H9 (cell line): Measurements from ENCODE around the gene EPS8L1. TPM values are rescaled to one million over a fixed set of nuclear protein-coding genes. Genes with fewer than 3 reads are reported as not detected.

Experiments
- DNase-seq: peaks from one replicate; pipeline ENCODE4 v3.0.0-alpha.2; 2017
- H2AFZ ChIP-seq: one replicate; pipeline ENCODE4 v1.6.1; 2013; ENCODE audit warnings: mild to moderate bottlenecking, low read length, control low read depth, moderate library complexity
- H2AK5ac ChIP-seq: 2 replicates; pipeline ENCODE4 v1.6.1; 2013; ENCODE audit warnings: low read length, control low read depth, mixed read lengths; ENCODE audit not compliant: insufficient read length
- H2BK120ac ChIP-seq: one replicate; pipeline ENCODE4 v1.6.1; 2013; ENCODE audit warnings: low read depth, mild to moderate bottlenecking, low read length, control low read depth, inconsistent platforms; ENCODE audit not compliant: poor library complexity, severe bottlenecking
- H2BK12ac ChIP-seq: 2 replicates; pipeline ENCODE4 v1.6.1; 2013; ENCODE audit warnings: low read length, control low read depth, mixed read lengths, low read depth; ENCODE audit not compliant: insufficient read length
- H2BK15ac ChIP-seq: 2 replicates; pipeline ENCODE4 v1.6.1; 2013; ENCODE audit warnings: low read depth, low read length, control low read depth
- H2BK20ac ChIP-seq: one replicate; pipeline ENCODE4 v1.6.1; 2013; ENCODE audit warnings: low read depth, mild to moderate bottlenecking, low read length, control low read depth, inconsistent platforms; ENCODE audit not compliant: poor library complexity, severe bottlenecking
- H2BK5ac ChIP-seq: 2 replicates; pipeline ENCODE4 v1.6.1; 2013; ENCODE audit warnings: low read length, control low read depth, mixed read lengths; ENCODE audit not compliant: insufficient read length
- H3K14ac ChIP-seq: 2 replicates; pipeline ENCODE4 v1.6.1; 2013; ENCODE audit warnings: low read length, control low read depth; ENCODE audit not compliant: insufficient read depth
- H3K18ac ChIP-seq: 2 replicates; pipeline ENCODE4 v1.6.1; 2013; ENCODE audit warnings: low read depth, mild to moderate bottlenecking, mixed read lengths, low read length, control low read depth; ENCODE audit not compliant: insufficient read length
- H3K23ac ChIP-seq: 2 replicates; pipeline ENCODE4 v1.6.1; 2013; ENCODE audit warnings: low read length, control low read depth, mixed read lengths, low read depth; ENCODE audit not compliant: insufficient read length
- H3K23me2 ChIP-seq: 2 replicates; pipeline ENCODE4 v1.6.1; 2013; ENCODE audit warnings: low read depth, mild to moderate bottlenecking, mixed read lengths, low read length, control low read depth; ENCODE audit not compliant: insufficient read length, poor library complexity, severe bottlenecking
- H3K27ac ChIP-seq: 2 replicates; pipeline ENCODE4 v1.5.1; 2013; ENCODE audit warnings: low read length, control low read depth, mixed read lengths, low read depth; ENCODE audit not compliant: insufficient read length
- H3K27me3 ChIP-seq: 2 replicates; pipeline ENCODE4 v1.6.1; 2013; ENCODE audit warnings: low read length, control low read depth, inconsistent platforms; ENCODE audit not compliant: insufficient read depth
- H3K4ac ChIP-seq: 2 replicates; pipeline ENCODE4 v1.6.1; 2013; ENCODE audit warnings: low read depth, mild to moderate bottlenecking, control low read depth, inconsistent platforms, low read length, moderate library complexity
- H3K4me1 ChIP-seq: 2 replicates; pipeline ENCODE4 v1.6.1; 2013; ENCODE audit warnings: low read length, control low read depth, inconsistent platforms; ENCODE audit not compliant: insufficient read depth
- H3K4me2 ChIP-seq: 2 replicates; pipeline ENCODE4 v1.6.1; 2013; ENCODE audit warnings: low read length, control low read depth, mixed read lengths; ENCODE audit not compliant: insufficient read length, insufficient read depth
- H3K56ac ChIP-seq: 2 replicates; pipeline ENCODE4 v1.6.1; 2013; ENCODE audit warnings: low read depth, mild to moderate bottlenecking, mixed read lengths, low read length, control low read depth; ENCODE audit not compliant: insufficient read length
- H3K79me1 ChIP-seq: 2 replicates; pipeline ENCODE4 v1.6.1; 2013; ENCODE audit warnings: low read depth, mild to moderate bottlenecking, moderate library complexity, low read length, control low read depth, inconsistent platforms; ENCODE audit not compliant: insufficient read depth, poor library complexity, severe bottlenecking
- H3K79me2 ChIP-seq: 2 replicates; pipeline ENCODE4 v1.6.1; 2013; ENCODE audit warnings: low read length, control low read depth, inconsistent platforms; ENCODE audit not compliant: insufficient read depth
- H3K9ac ChIP-seq: 2 replicates; pipeline ENCODE4 v1.6.1; 2013; ENCODE audit warnings: low read length, control low read depth, mixed read lengths; ENCODE audit not compliant: insufficient read length; ENCODE audit errors: extremely low read depth
- H3K9me3 ChIP-seq: one replicate; pipeline ENCODE4 v1.6.1; 2013; ENCODE audit warnings: low read depth, low read length, inconsistent platforms; ENCODE audit not compliant: control insufficient read depth
- H3T11ph ChIP-seq: one replicate; pipeline ENCODE4 v1.6.1; 2013; ENCODE audit warnings: mild to moderate bottlenecking, low read length, control low read depth, inconsistent platforms
- H4K20me1 ChIP-seq: one replicate; pipeline ENCODE4 v1.6.1; 2013; ENCODE audit not compliant: control insufficient read depth, insufficient read length, insufficient read depth
- H4K5ac ChIP-seq: 2 replicates; pipeline ENCODE4 v1.6.1; 2013; ENCODE audit warnings: low read depth, mild to moderate bottlenecking, mixed read lengths, low read length, control low read depth; ENCODE audit not compliant: insufficient read length
- H4K8ac ChIP-seq: replicated peaks from 2 replicates; pipeline ENCODE4 v1.6.1; 2013; ENCODE audit warnings: low read length, control low read depth, mixed read lengths, low read depth; ENCODE audit not compliant: insufficient read length
- H4K91ac ChIP-seq: 2 replicates; pipeline ENCODE4 v1.6.1; 2013; ENCODE audit warnings: low read depth, mild to moderate bottlenecking, moderate library complexity, mixed read lengths, low read length, control low read depth; ENCODE audit not compliant: insufficient read length
- H3K27ac Mint-ChIP-seq, 3 experiments: 2 replicates in 2 of 3; 3 replicates in 1 of 3; pipeline ENCODE4 v1.8.0; 2020 to 2021; ENCODE audit warnings: mixed read lengths in 3 of 3, mild to moderate bottlenecking in 1 of 3, moderate library complexity in 1 of 3
- H3K27me3 Mint-ChIP-seq: 2 replicates; pipeline ENCODE4 v1.8.0; 2021; ENCODE audit warnings: low read depth, mild to moderate bottlenecking, moderate library complexity, mixed read lengths
- H3K36me3 Mint-ChIP-seq, 3 experiments: 2 replicates in 2 of 3; 3 replicates in 1 of 3; pipeline ENCODE4 v1.8.0; 2020 to 2021; ENCODE audit warnings: low read depth in 3 of 3, mixed read lengths in 3 of 3; ENCODE audit not compliant: insufficient read depth in 1 of 3
- H3K4me1 Mint-ChIP-seq, 2 experiments: 2 replicates each; pipeline ENCODE4 v1.8.0; 2020; ENCODE audit warnings: mixed read lengths in 2 of 2
- H3K4me3 Mint-ChIP-seq, 2 experiments: 2 replicates in 1 of 2; 3 replicates in 1 of 2; pipeline ENCODE4 v1.8.0; 2020 to 2021; ENCODE audit warnings: mild to moderate bottlenecking in 2 of 2, mixed read lengths in 2 of 2, moderate library complexity in 1 of 2
- H3K9me3 Mint-ChIP-seq, 2 experiments: 2 replicates in 1 of 2; 3 replicates in 1 of 2; pipeline ENCODE4 v1.8.0; 2020; ENCODE audit warnings: mild to moderate bottlenecking in 2 of 2, mixed read lengths in 2 of 2, moderate library complexity in 1 of 2
- WGBS: extraction: QIAGEN DNeasy Blood & Tissue Kit; methylation state at CpG from one replicate; pipeline ENCODE4 v1.1.7; 2013; ENCODE audit warnings: missing lambda C conversion rate, low lambda C conversion rate, mixed read lengths; ENCODE audit not compliant: insufficient read length; ENCODE audit errors: extremely low coverage; 5-methylcytosine and 5-hydroxymethylcytosine counted together
- total RNA-seq: library from RNA; stranded (reverse); gene quantifications from 2 replicates; pipeline ENCODE4 v1.2.1, GENCODE V29; 2021
- TF ChIP-seq, protein P1 (sequence below): fragments of 200-600 bp; sonication (generic); conservative IDR thresholded peaks from 3 replicates; pipeline ENCODE4 v1.8.0; 2021; ENCODE audit warnings: antibody characterized with exemption, mild to moderate bottlenecking

EPS8L1 gene
- total RNA-seq, 1 experiment from 2014 or later: 24.0 TPM

DNA sequence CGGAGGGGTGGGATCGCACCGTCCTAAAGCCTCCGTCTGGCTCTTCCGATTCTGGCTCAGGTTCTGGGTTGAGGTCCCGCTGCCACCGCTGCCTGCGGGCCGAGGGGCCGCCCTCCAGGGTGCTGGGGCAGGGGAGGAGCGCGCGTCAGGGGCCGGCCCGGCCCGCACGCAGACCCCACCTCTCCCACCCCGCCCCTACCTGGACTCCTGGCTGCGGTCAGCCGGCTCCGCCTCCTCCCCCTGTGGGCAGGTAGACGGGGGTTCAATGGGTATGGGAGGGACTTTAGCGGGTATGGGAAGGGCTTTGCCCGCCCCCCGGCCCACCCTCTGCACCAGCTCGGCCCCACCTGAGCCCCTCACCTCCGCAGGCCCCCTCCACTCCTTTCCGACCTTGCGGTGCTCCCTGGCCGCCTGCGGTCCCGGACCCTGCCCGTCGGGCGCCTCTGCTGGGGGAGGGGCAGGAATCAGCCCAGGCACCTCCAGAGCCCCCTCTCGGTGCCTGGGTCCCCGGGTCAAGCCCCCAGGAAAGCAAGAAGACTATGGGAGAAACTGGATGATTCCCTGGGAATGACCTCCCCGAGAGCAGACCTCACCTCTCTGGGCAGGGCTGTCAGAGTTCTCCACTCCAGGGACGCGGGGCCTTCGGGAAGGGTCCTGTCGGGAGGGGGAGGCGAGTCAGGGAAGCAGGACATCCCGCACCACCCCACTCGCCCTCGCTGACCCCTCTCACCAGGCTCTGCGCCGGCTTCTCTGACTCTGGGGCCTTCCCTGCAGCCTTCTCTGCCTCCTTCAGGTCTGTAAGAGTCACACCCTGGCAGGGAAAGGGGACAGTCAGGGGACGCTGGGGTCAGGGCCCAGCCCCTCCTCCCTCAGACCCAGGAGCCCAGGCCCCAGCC is 17.0 kb downstream of the EPS8L1 start:
- TF ChIP-seq, protein P1, sequence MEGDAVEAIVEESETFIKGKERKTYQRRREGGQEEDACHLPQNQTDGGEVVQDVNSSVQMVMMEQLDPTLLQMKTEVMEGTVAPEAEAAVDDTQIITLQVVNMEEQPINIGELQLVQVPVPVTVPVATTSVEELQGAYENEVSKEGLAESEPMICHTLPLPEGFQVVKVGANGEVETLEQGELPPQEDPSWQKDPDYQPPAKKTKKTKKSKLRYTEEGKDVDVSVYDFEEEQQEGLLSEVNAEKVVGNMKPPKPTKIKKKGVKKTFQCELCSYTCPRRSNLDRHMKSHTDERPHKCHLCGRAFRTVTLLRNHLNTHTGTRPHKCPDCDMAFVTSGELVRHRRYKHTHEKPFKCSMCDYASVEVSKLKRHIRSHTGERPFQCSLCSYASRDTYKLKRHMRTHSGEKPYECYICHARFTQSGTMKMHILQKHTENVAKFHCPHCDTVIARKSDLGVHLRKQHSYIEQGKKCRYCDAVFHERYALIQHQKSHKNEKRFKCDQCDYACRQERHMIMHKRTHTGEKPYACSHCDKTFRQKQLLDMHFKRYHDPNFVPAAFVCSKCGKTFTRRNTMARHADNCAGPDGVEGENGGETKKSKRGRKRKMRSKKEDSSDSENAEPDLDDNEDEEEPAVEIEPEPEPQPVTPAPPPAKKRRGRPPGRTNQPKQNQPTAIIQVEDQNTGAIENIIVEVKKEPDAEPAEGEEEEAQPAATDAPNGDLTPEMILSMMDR: no peak
- Histone ChIP-seq H2BK20ac (no peak overlapping the region), H4K8ac (no peak overlapping the region), H3K23ac (no peak overlapping the region), H2AFZ (no peak overlapping the region), H2BK15ac (no peak overlapping the region), H2AK5ac (no peak overlapping the region), H4K5ac (no peak overlapping the region), H3K79me2 (no peaks in the 10 kb centered on the region), H4K20me1 (peaks cover 2% of the 10 kb centered on the region), H2BK5ac (no peak overlapping the region), H3T11ph (no peak overlapping the region), H3K79me1 (no peaks in the 10 kb centered on the region), H3K9ac (no peak overlapping the region), H2BK120ac (no peak overlapping the region), H3K27ac (no peak overlapping the region), H3K9me3 (no peaks in the 10 kb centered on the region), H3K4ac (no peak overlapping the region), H3K4me2 (peak overlapping the region; percentile 44), H3K23me2 (peaks cover 6% of the 10 kb centered on the region), H3K56ac (no peak overlapping the region), H3K27me3 (no peaks in the 10 kb centered on the region), H3K4me1 (peaks cover 7% of the 10 kb centered on the region; the same call in 1 of the 2 replicates), H4K91ac (no peak overlapping the region), H2BK12ac (no peak overlapping the region), H3K18ac (no peak overlapping the region), H3K14ac (no peak overlapping the region)
- peak; percentile 88 for DNase-seq
- Mint-ChIP-seq H3K36me3 (peaks cover 13 to 27% (median 25%) of the 10 kb centered on the region in 3 experiments; a peak in 6 of 7 replicates), H3K27ac (no peak overlapping the region), H3K27me3 (peaks cover 7% of the 10 kb centered on the region), H3K4me3 (peak overlapping the region in 1 of 2 experiments; percentile 66; a peak in 1 of 5 replicates), H3K9me3 (no peaks in the 10 kb centered on the region; a peak in 1 of 5 replicates), H3K4me1 (peaks cover 22 to 41% of the 10 kb centered on the region in 2 experiments)
- no CpG with 5 or more reads among the region's 49 CpGs for WGBS
